Measurements from ENCODE around the gene CD14.
"Not testable (repeated sequence)": the region's sequence is repeated elsewhere in the genome, so short reads cannot be mapped to it uniquely, and the experiment has no call there.

CD14 gene

GRCh38 chr5:140593070-140593469 lies 39.9 kb downstream of the CD14 start:
- DNase-seq = not testable (repeated sequence)

DNA sequence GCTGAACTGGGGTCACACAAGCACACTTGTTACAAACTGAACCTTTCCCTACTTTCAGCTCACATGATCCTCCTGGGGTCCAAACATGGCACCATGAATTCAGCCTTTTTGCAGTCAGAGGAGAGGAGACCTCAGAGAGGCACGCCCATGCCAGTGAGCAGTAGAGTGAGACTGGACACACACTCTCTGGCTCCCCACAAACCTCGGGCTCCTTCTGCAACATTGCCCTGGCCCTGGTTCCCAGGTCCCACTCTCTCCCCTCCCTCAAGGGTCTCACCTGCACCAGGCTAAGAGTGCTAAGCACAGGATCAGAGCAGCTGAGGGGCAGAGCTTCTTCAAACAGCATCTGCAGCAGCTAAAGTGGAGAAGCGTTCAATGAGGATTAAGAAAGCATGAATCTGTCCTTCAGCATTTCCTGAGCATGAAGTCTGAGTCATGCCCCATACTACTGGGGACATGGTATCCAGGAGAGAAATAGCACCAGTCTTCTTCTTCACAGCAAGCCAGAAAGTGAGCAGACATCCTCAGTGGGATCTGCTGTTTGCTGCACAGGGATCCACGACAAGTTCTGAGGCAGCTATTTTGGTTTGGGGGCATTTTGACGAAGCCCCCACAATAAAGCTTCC lies 41.1 kb downstream of the CD14 start:
- DNase-seq = no peak

DNA sequence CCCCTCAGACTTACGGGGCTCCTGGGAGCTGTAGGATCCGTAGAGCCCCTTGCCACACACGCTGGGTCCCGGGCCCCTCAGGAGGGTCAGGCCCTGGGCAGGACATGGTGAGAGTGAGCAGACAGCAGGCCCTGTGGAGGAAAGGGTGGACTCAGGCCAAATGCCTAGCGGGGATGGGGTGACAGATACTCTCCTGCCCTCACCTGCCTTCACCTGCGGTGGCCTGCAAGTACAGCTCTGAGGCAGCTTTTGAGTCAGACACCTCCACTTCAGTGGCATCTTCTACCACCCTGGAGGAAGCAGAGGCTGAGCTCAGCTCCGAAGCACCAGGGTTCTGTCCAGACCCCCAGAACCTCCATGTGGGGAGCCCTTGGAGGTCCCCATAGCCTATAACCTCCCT lies 42.1 kb downstream of the CD14 start:
- DNase-seq = no peak

DNA sequence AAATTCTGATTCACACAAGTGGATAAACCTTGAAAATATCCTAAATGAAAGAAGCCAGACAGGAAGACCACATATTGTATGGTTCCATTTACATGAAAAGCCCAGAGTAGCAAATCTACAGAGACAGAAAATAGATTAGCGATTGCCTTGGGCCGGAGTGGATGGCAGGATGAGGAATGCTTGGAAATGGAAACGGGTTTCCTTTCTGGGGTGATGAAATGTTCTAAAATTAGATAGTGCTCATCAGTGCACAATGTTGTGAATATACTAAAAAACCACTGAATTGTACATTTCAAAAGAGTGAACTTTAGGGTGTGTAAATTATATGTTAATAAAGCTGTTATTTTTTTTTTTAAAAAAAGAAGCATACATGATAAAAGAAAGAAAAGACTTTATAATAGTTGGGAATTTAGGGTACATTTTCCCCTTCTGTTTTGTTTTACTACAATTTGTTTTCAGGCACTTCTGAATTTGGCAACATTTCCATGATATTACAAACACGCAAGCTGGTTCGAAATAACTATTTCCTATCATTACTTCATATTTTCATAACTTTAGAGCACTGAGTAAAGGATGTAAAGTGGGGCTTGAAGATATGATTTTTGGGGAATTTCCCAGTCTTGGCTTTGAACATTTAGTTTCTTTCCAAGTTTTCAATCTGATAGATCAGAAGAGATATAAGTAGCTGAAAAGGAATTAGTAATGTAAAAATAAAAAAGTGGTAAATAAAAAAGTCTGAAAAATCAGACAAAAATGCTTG lies 44.5 kb downstream of the CD14 start:
- no peak for DNase-seq

GRCh38 chr5:140587495-140587894 lies 45.5 kb downstream of the CD14 start:
- no peak for DNase-seq

Data from OCI-M1 (cell line).